Endothelial cell (in vitro differentiated cells): Measurements from ENCODE around the gene TPSG1. TPM values are rescaled to one million over a fixed set of nuclear protein-coding genes. Genes with fewer than 3 reads are reported as not detected.
A peak's percentile ranks its signal among the peaks of the same experiment; 100 is the strongest.

Experiments
- DNase-seq: peaks from one replicate; pipeline ENCODE4 v3.0.0; 2021; ENCODE audit warnings: low spot score
- H3K27ac Mint-ChIP-seq: one replicate; pipeline ENCODE4 v1.8.0; 2021; ENCODE audit warnings: mixed read lengths, inconsistent platforms; ENCODE audit not compliant: unreplicated experiment
- H3K27me3 Mint-ChIP-seq: one replicate; pipeline ENCODE4 v1.8.0; 2021; ENCODE audit warnings: mild to moderate bottlenecking, moderate library complexity, mixed read lengths, inconsistent platforms; ENCODE audit not compliant: unreplicated experiment
- H3K36me3 Mint-ChIP-seq: one replicate; pipeline ENCODE4 v1.8.0; 2021; ENCODE audit warnings: mild to moderate bottlenecking, low read depth, mixed read lengths, inconsistent platforms; ENCODE audit not compliant: unreplicated experiment
- H3K4me1 Mint-ChIP-seq: one replicate; pipeline ENCODE4 v1.8.0; 2021; ENCODE audit warnings: mild to moderate bottlenecking, mixed read lengths, inconsistent platforms; ENCODE audit not compliant: unreplicated experiment
- H3K4me3 Mint-ChIP-seq: one replicate; pipeline ENCODE4 v1.8.0; 2021; ENCODE audit warnings: mild to moderate bottlenecking, mixed read lengths, inconsistent platforms; ENCODE audit not compliant: unreplicated experiment
- H3K9me3 Mint-ChIP-seq: one replicate; pipeline ENCODE4 v1.8.0; 2021; ENCODE audit warnings: mixed read lengths, inconsistent platforms; ENCODE audit not compliant: unreplicated experiment
- CTCF ChIP-seq: fragments of 200-600 bp; sonication (generic); IDR thresholded peaks from one replicate; pipeline ENCODE4 v1.5.0; 2021; ENCODE audit warnings: antibody characterized with exemption; ENCODE audit not compliant: unreplicated experiment
- total RNA-seq: library from RNA; stranded (reverse); fragmentation: NEBNext Ultra II Directional; extraction: Animal tissue kit (Norgen Biotek cat#: 25700); gene quantifications from one replicate; pipeline ENCODE4 v1.2.1, GENCODE V29; 2021; ENCODE audit not compliant: unreplicated experiment

Gene TPSG1
- total RNA-seq, 1 donor from 2014 or later, result not detected

- H3K9me3 Mint-ChIP-seq, result no peaks in the 10 kb centered on the region
- H3K4me1 Mint-ChIP-seq, result no peaks in the 10 kb centered on the region
- H3K36me3 Mint-ChIP-seq, result no peaks in the 10 kb centered on the region
- no peak overlapping the region for H3K27ac Mint-ChIP-seq
- H3K27me3 Mint-ChIP-seq, result peaks cover 7% of the 10 kb centered on the region
- no peak overlapping the region for H3K4me3 Mint-ChIP-seq
- DNase-seq, result no peak
- no peak for TF ChIP-seq CTCF
Observed at GRCh38 chr16:1224558-1224957, 510 bp downstream of the TPSG1 start.

- no peaks in the 10 kb centered on the region for H3K9me3 Mint-ChIP-seq
- no peak overlapping the region for H3K4me3 Mint-ChIP-seq
- H3K27ac Mint-ChIP-seq, result no peak overlapping the region
- no peak for TF ChIP-seq CTCF
- no peaks in the 10 kb centered on the region for H3K36me3 Mint-ChIP-seq
- H3K27me3 Mint-ChIP-seq, result peaks cover 7% of the 10 kb centered on the region
- no peaks in the 10 kb centered on the region for H3K4me1 Mint-ChIP-seq
- no peak for DNase-seq
Observed at GRCh38 chr16:1223355-1224214, 1.5 kb downstream of the TPSG1 start.

- no peak for TF ChIP-seq CTCF
- H3K4me1 Mint-ChIP-seq, result no peaks in the 10 kb centered on the region
- DNase-seq, result no peak
- no peaks in the 10 kb centered on the region for H3K36me3 Mint-ChIP-seq
- H3K27me3 Mint-ChIP-seq, result peaks cover 7% of the 10 kb centered on the region
- no peak overlapping the region for H3K27ac Mint-ChIP-seq
- no peak overlapping the region for H3K4me3 Mint-ChIP-seq
- no peaks in the 10 kb centered on the region for H3K9me3 Mint-ChIP-seq
Observed at GRCh38 chr16:1222553-1223354, 2.3 kb downstream of the TPSG1 start.

DNA sequence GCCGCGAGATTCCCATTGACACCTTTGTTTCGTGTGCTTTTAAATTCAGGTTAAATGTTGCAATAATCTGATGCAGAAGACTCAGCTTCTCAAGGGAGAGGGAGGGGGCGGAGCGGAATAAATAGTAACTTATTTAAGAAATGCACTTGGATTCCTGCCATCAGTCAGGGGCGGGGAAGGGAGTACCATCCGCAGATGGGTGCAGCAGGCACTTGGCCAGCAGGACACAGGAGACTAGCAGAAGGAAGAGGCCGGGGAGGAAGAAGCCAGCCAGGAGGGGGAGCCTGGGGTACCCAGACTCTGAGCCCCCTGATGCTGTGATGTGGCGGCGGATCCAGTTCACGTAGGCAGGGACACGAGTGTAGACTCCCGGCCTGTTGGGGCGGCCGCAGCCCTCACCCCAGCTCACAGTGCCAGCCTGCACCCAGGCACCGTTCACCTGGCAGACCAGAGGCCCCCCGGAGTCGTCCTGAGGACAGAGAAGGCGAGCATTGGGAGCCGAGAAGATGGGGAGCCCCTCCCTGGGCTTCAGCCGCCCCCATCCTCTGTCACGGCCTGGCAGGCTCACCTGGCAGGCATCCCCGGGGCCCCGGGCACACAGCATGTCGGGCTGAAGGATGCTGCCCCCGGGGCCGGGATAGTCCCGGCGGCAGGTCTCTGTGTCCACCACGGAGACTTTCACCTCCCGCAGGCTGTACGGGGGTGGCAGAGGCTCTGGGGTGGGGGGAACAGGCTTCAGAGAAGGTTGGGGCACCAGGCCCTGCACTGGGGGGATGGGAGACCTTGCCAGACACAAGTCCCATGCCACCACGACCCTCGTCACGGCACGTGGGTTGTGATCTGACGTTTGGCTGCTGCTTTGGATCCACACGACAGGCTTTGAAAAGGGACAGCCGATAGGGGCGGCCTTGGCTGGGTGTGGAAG lies 3.2 kb downstream of the TPSG1 start:
- TF ChIP-seq CTCF, result no peak
- no peaks in the 10 kb centered on the region for H3K36me3 Mint-ChIP-seq
- H3K9me3 Mint-ChIP-seq, result no peaks in the 10 kb centered on the region
- H3K27me3 Mint-ChIP-seq, result peaks cover 7% of the 10 kb centered on the region
- H3K27ac Mint-ChIP-seq, result no peak overlapping the region
- H3K4me3 Mint-ChIP-seq, result peak overlapping the region; percentile 38
- DNase-seq, result no peak
- no peaks in the 10 kb centered on the region for H3K4me1 Mint-ChIP-seq
